K562 (cell line): ENCODE results near the gene NTM. TPM values are rescaled to one million over a fixed set of nuclear protein-coding genes. Genes with fewer than 3 reads are reported as not detected.

Source experiments
- ATAC-seq: fragments of 200-7000 bp; cut with Tn5 transposase; 3 replicates; pipeline ENCODE4 v1.9.1; 2020; ENCODE audit warnings: moderate library complexity
- BruUV-seq: library from RNA; stranded (reverse); fragments of 400-500 nt; replicated peaks from 2 replicates; lab custom pipeline; 2021; lab: Mats Ljungman, UMichigan
- CTCF ChIA-PET: fragments of 300-600 bp; formaldehyde crosslinking; extraction: SDS; loops from one replicate; lab custom pipeline; 2021; ENCODE audit warnings: low intra/inter-chr PET ratio; lab: Yijun Ruan, JAX
- POLR2A ChIA-PET: fragments of 300-600, 350-650 bp; sonication (Branson Sonifier 250); formaldehyde crosslinking; extraction: SDS; loops from one replicate; lab custom pipeline; 2021; ENCODE audit warnings: antibody characterized with exemption, inconsistent platforms; lab: Yijun Ruan, JAX
- DNase-seq, 4 experiments: peaks; one replicate each; pipeline versions ENCODE4 v3.0.0 to v3.0.0-alpha.2; 2011 to 2018; ENCODE audit warnings: low spot score in 3 of 4, mixed read lengths in 3 of 4; ENCODE audit errors: extremely low read depth in 1 of 4
- FAIRE-seq: peaks from 2 replicates; lab custom pipeline; 2011; peaks lifted over from hg19 to GRCh38; lab: Jason Lieb, UNC
- H2AFZ ChIP-seq: 2 replicates; pipeline ENCODE4 v1.6.0; 2011; ENCODE audit warnings: low read depth, low read length, control low read depth, inconsistent platforms
- H3K27ac ChIP-seq: fragments of 200-600 bp; 3 replicates; pipeline ENCODE4 v1.8.0; 2011; ENCODE audit warnings: low read depth, mild to moderate bottlenecking, control low read depth, inconsistent platforms, low read length, moderate library complexity, mixed read lengths; ENCODE audit errors: extremely low read depth
- H3K27me3 ChIP-seq, 2 experiments: fragments of 300-600 bp in 1 of 2; 2 replicates in 1 of 2; 3 replicates in 1 of 2; pipeline versions ENCODE4 v1.6.0 to v1.8.0; 2011; ENCODE audit warnings: inconsistent platforms in 2 of 2, low read length in 2 of 2, mild to moderate bottlenecking in 1 of 2, mixed read lengths in 1 of 2, moderate library complexity in 1 of 2; ENCODE audit not compliant: control insufficient read depth in 2 of 2, insufficient read depth in 2 of 2
- H3K36me3 ChIP-seq: fragments of 300-600 bp; 3 replicates; pipeline ENCODE4 v1.8.0; 2011; ENCODE audit warnings: mild to moderate bottlenecking, low read length, inconsistent platforms; ENCODE audit not compliant: control insufficient read depth, insufficient read depth
- H3K4me1 ChIP-seq, 2 experiments: fragments of 200-600 bp in 1 of 2; replicated peaks in 1 of 2; 2 replicates in 1 of 2; 3 replicates in 1 of 2; pipeline versions ENCODE4 v1.5.1 to v1.8.0; 2011; ENCODE audit warnings: inconsistent platforms in 2 of 2, low read length in 2 of 2, mild to moderate bottlenecking in 1 of 2, mixed read lengths in 1 of 2, moderate library complexity in 1 of 2; ENCODE audit not compliant: control insufficient read depth in 2 of 2, insufficient read depth in 2 of 2
- H3K4me2 ChIP-seq: 2 replicates; pipeline ENCODE4 v1.6.1; 2011; ENCODE audit warnings: low read length, control low read depth, inconsistent platforms, mixed read lengths; ENCODE audit not compliant: insufficient read depth
- H3K4me3 ChIP-seq: fragments of 200-600 bp; sonication (generic), shearing (Covaris generic); 2 replicates; pipeline ENCODE4 v1.5.1; 2016; ENCODE audit warnings: control low read depth, inconsistent platforms
- H3K79me2 ChIP-seq: fragments of 200-600 bp; 3 replicates; pipeline ENCODE4 v1.8.0; 2011; ENCODE audit warnings: low read length, inconsistent platforms; ENCODE audit not compliant: control insufficient read depth, insufficient read depth
- H3K9ac ChIP-seq, 2 experiments: 2 replicates each; pipeline versions ENCODE4 v1.6.0 to v1.6.1; 2011; ENCODE audit warnings: low read depth in 2 of 2, low read length in 2 of 2, control low read depth in 1 of 2, inconsistent platforms in 1 of 2, mild to moderate bottlenecking in 1 of 2, mixed read lengths in 1 of 2; ENCODE audit not compliant: insufficient read depth in 1 of 2
- H3K9me1 ChIP-seq: one replicate; pipeline ENCODE4 v1.6.0; 2011; ENCODE audit warnings: inconsistent platforms, mild to moderate bottlenecking, low read length, moderate library complexity; ENCODE audit not compliant: control insufficient read depth, insufficient read depth
- H3K9me3 ChIP-seq: replicated peaks from 2 replicates; pipeline ENCODE4 v1.5.1; 2011; ENCODE audit warnings: low read depth, low read length, inconsistent platforms; ENCODE audit not compliant: control insufficient read depth, insufficient read depth
- H4K20me1 ChIP-seq: replicated peaks from 2 replicates; pipeline ENCODE4 v1.6.1; 2011; ENCODE audit warnings: low read length, inconsistent platforms, mixed read lengths; ENCODE audit not compliant: control insufficient read depth, insufficient read depth
- DDX20 ChIP-seq: fragments of 450-650 bp; IDR thresholded peaks from 2 replicates; pipeline ENCODE4 v1.6.1; 2016; ENCODE audit warnings: missing genetic modification characterization, low read depth, mild to moderate bottlenecking, missing compliant biosample characterization, moderate library complexity
- EHMT2 ChIP-seq: fragments of 450-650 bp; IDR thresholded peaks from 2 replicates; pipeline ENCODE4 v1.6.1; 2018; ENCODE audit warnings: antibody characterized with exemption
- ETV5 ChIP-seq: sonication (generic); formaldehyde crosslinking; IDR thresholded peaks from 2 replicates; pipeline ENCODE4 v1.4.0; 2020; ENCODE audit warnings: low read depth, mild to moderate bottlenecking, missing genetic modification reagents
- NBN ChIP-seq: fragments of 450-650 bp; IDR thresholded peaks from 2 replicates; pipeline ENCODE4 v1.6.1; 2016; ENCODE audit warnings: low read depth, mild to moderate bottlenecking
- NEUROD1 ChIP-seq: fragments of 150-350 bp; IDR thresholded peaks from 2 replicates; pipeline ENCODE4 v1.6.1; 2014; ENCODE audit warnings: borderline replicate concordance, low read length, low read depth; ENCODE audit not compliant: partially characterized antibody
- PRDM10 ChIP-seq: fragments of 450-650 bp; IDR thresholded peaks from 2 replicates; pipeline ENCODE4 v1.6.1; 2018; ENCODE audit not compliant: partially characterized antibody
- RBM15 ChIP-seq: fragments of 200-400 bp; formaldehyde crosslinking; IDR thresholded peaks from 2 replicates; pipeline ENCODE4 v1.6.1; 2018; ENCODE audit warnings: mild to moderate bottlenecking, low read length, moderate library complexity; ENCODE audit not compliant: insufficient read depth
- RHOXF2B ChIP-seq: fragments of 250-450 bp; sonication (Bioruptor Pico); conservative IDR thresholded peaks from 2 replicates; pipeline ENCODE4 v1.5.1; 2021
- SFPQ ChIP-seq: fragments of 200-400 bp; formaldehyde crosslinking; IDR thresholded peaks from 2 replicates; pipeline ENCODE4 v1.6.1; 2017; ENCODE audit warnings: mild to moderate bottlenecking, low read depth, low read length, moderate library complexity
- SMARCB1 ChIP-seq: IDR thresholded peaks from 2 replicates; pipeline ENCODE4 v1.6.1; 2011; ENCODE audit warnings: improper control_type of control experiment, low read depth; ENCODE audit not compliant: insufficient read length
- TAF1 ChIP-seq: IDR thresholded peaks from 2 replicates; pipeline ENCODE4 v1.6.1; 2011; ENCODE audit warnings: mild to moderate bottlenecking, low read length, moderate library complexity; ENCODE audit not compliant: insufficient read depth, control insufficient read depth, severe bottlenecking; ENCODE audit errors: extremely low read depth
- TCF7L2 ChIP-seq: fragments of 150-350 bp; IDR thresholded peaks from 2 replicates; pipeline ENCODE4 v1.6.1; 2016; ENCODE audit warnings: low read depth, mild to moderate bottlenecking, low read length, moderate library complexity
- TRIM28 ChIP-seq: fragments of 450-650 bp; IDR thresholded peaks from 2 replicates; pipeline ENCODE4 v1.6.1; 2017
- ZFP36 ChIP-seq: fragments of 150-350 bp; IDR thresholded peaks from 2 replicates; pipeline ENCODE4 v1.6.1; 2018; ENCODE audit warnings: low read length, low read depth; ENCODE audit not compliant: partially characterized antibody
- ZNF717 ChIP-seq: fragments of 250-450 bp; sonication (Bioruptor Pico); IDR thresholded peaks from 2 replicates; pipeline ENCODE4 v1.5.0; 2021
- WGBS: fragments of 100-300 bp; shearing (Covaris generic); methylation state at CpG from one replicate; pipeline ENCODE4 v1.1.6; 2016; ENCODE audit warnings: low coverage, mixed read lengths; ENCODE audit not compliant: insufficient coverage; ENCODE audit errors: missing lambda C conversion rate; 5-methylcytosine and 5-hydroxymethylcytosine counted together
- in situ Hi-C: fragments of 300-500 bp; cut with MboI; formaldehyde crosslinking; loops from 4 replicates; pipeline ENCODE4 v1.15.0; 2018; ENCODE audit warnings: inconsistent platforms, mixed read lengths
- intact Hi-C: fragments of 100-400 bp; cut with micrococcal nuclease; formaldehyde crosslinking; loops from 2 replicates; pipeline ENCODE4 v1.14.2; 2022
- polyA plus RNA-seq, 8 experiments: library from polyadenylated mRNA; depleted of rRNA in 4 of 8; stranded (reverse) in 5 of 8; unstranded in 3 of 8; fragments of >200 nt; fragmentation: Nextera tagmentation in 2 of 8; fragmentation: Illumina TruSeq in 1 of 8; extraction: Ambion mirVana in 2 of 8; extraction: Trizol in 1 of 8; gene quantifications; 2 replicates each; pipeline versions ENCODE4 v1.2.1 to v1.2.3, GENCODE V29; 2011 to 2014; ENCODE audit warnings: inconsistent platforms in 1 of 8, missing spikeins in 1 of 8
- total RNA-seq, 7 experiments: library from RNA; depleted of rRNA in 6 of 7; stranded (reverse); fragments of >200 nt in 6 of 7; fragmentation: Illumina TruSeq in 2 of 7; extraction: Trizol in 2 of 7; gene quantifications; 2 replicates each; pipeline versions ENCODE4 v1.2.1 to v1.2.3, GENCODE V29; 2011 to 2021; ENCODE audit warnings: low replicate concordance in 1 of 7

The NTM gene
- total and polyA plus RNA-seq, 9 of the 15 experiments (the other 6 are each of a cell fraction or from before 2014, with no cell fraction given) = not detected

GRCh38 chr11:131662317-131662972 is 292.0 kb downstream of the NTM start:
- H3K4me3 ChIP-seq = no peak overlapping the region
- no peak overlapping the region for H3K27ac ChIP-seq
- peaks cover 0 to 11% of the 10 kb centered on the region in 2 experiments; a peak in 2 of 5 replicates for H3K27me3 ChIP-seq
- ChIA-PET POLR2A (no interaction called here), CTCF (no interaction called here)
- no peaks in the 10 kb centered on the region for H3K79me2 ChIP-seq
- H3K9me1 ChIP-seq = no peaks in the 10 kb centered on the region
- intact Hi-C loops = no loop called here
- no peaks in the 10 kb centered on the region for H3K9me3 ChIP-seq
- DNase-seq (no peak), ATAC-seq (no peak), FAIRE-seq (no peak)
- WGBS = under 1% methylated on average over 13 of the region's 13 CpGs
- no peaks in the 10 kb centered on the region for H3K36me3 ChIP-seq
- no peaks in the 10 kb centered on the region for H3K4me1 ChIP-seq
- H4K20me1 ChIP-seq = no peaks in the 10 kb centered on the region
- BruUV-seq = no TSS peak
- in situ Hi-C loops = loop anchor here (25.0 kb wide), 1 partner anchor 750 kb away; the partner anchor contains the start of gene SNX19
- H3K4me2 ChIP-seq = no peak overlapping the region
- TF ChIP-seq ZFP36 = no peak
- no peak for TF ChIP-seq SMARCB1
- no peak for TF ChIP-seq SFPQ
- no peak for TF ChIP-seq NBN
- TF ChIP-seq RBM15 = no peak
- no peak for TF ChIP-seq TAF1
- no peak for TF ChIP-seq ETV5 (CRISPR knock-in tag)
- no peak for TF ChIP-seq TCF7L2
- no peak for TF ChIP-seq ZNF717
- TF ChIP-seq NEUROD1 = no peak
- no peak for TF ChIP-seq PRDM10
- TF ChIP-seq EHMT2 = no peak
- TF ChIP-seq RHOXF2B (CRISPR knock-in tag) = no peak
- no peak for TF ChIP-seq DDX20 (tag)
- TF ChIP-seq TRIM28 = no peak
- TF ChIP-seq, all 486 proteins: peak for 0
- Histone ChIP-seq H2AFZ (no peak overlapping the region), H3K9ac (no peak overlapping the region)
